ENCODE results near the gene PTGR3.
A peak's percentile ranks its signal among the peaks of the same experiment; 100 is the strongest.

The PTGR3 gene

GRCh38 chr18:75214332-75214690, 5.4 kb upstream of the PTGR3 start:
- no peak for DNase-seq

- DNase-seq = peak; percentile 47
These were observed 4.8 kb upstream of the PTGR3 start for GRCh38 chr18:75213611-75214331.

GRCh38 chr18:75212751-75213090, 3.8 kb upstream of the PTGR3 start:
- DNase-seq = no peak

GRCh38 chr18:75211953-75212750, 3.2 kb upstream of the PTGR3 start:
- DNase-seq = no peak

- no peak for DNase-seq
These were observed 2.6 kb upstream of the PTGR3 start for GRCh38 chr18:75211626-75211952.

- no peak for DNase-seq
These were observed 2.2 kb upstream of the PTGR3 start for GRCh38 chr18:75211002-75211621.

- DNase-seq = peak; percentile 66
These were observed 1.5 kb upstream of the PTGR3 start, which contains the start of gene TSHZ1 for GRCh38 chr18:75210274-75211001. Gene TSHZ1, plus strand, starts transcription at chr18:75210797. Its CDS starts 1,080 bp downstream, at chr18:75211877.

- DNase-seq = no peak
These were observed 966 bp upstream of the PTGR3 start for GRCh38 chr18:75209951-75210258.

GRCh38 chr18:75208836-75209128, 157 bp downstream of the PTGR3 start:
- DNase-seq = no peak

GRCh38 chr18:75208155-75208835, 644 bp downstream of the PTGR3 start:
- no peak for DNase-seq

- no peak for DNase-seq
These were observed 1.4 kb downstream of the PTGR3 start for GRCh38 chr18:75207310-75208154.

GRCh38 chr18:75206452-75207309, 2.3 kb downstream of the PTGR3 start:
- DNase-seq = no peak

- DNase-seq = peak; percentile 28
These were observed 3.3 kb downstream of the PTGR3 start for GRCh38 chr18:75205514-75206132.

- no peak for DNase-seq
These were observed 4.0 kb downstream of the PTGR3 start for GRCh38 chr18:75204732-75205513.

- no peak for DNase-seq
These were observed 4.6 kb downstream of the PTGR3 start for GRCh38 chr18:75204269-75204731.

- DNase-seq = no peak
These were observed 5.3 kb downstream of the PTGR3 start for GRCh38 chr18:75203416-75204268.

GRCh38 chr18:75202696-75203365, 6.1 kb downstream of the PTGR3 start:
- DNase-seq = no peak

All from NCI-H524 treated with DMSO at 0.1 percent for 48 hours (cell line).